HCT116 (cell line): ENCODE measurements around the gene LIPA. TPM values are rescaled to one million over a fixed set of nuclear protein-coding genes. Genes with fewer than 3 reads are reported as not detected.

Experiments
- ATAC-seq: fragments of 200-7000 bp; cut with Tn5 transposase; 2 replicates; pipeline ENCODE4 v1.9.1; 2020; ENCODE audit warnings: mild to moderate bottlenecking, moderate library complexity
- BruUV-seq: library from RNA; stranded (reverse); fragments of 400-500 nt; replicated peaks from 2 replicates; lab custom pipeline; 2021; lab: Mats Ljungman, UMichigan
- CTCF ChIA-PET: fragments of 300-600 bp; sonication (Branson Sonifier 250); formaldehyde crosslinking; loops from one replicate; lab custom pipeline; 2021; ENCODE audit warnings: antibody characterized with exemption; lab: Charles Lee
- POLR2A ChIA-PET: fragments of 300-600, 350-600 bp; sonication (Branson Sonifier 250); formaldehyde crosslinking; loops from one replicate; lab custom pipeline; 2021; ENCODE audit warnings: antibody characterized with exemption; lab: Charles Lee
- RAD21 ChIA-PET, 2 experiments: fragments of 300-600 bp; sonication (Branson Sonifier 250); formaldehyde crosslinking; loops; one replicate each; lab custom pipeline; 2023; ENCODE audit warnings: low total read pairs in 2 of 2; ENCODE audit not compliant: uncharacterized antibody in 2 of 2, unreplicated experiment in 2 of 2, low non-redundant PET in 1 of 2; lab: Charles Lee
- DNase-seq: peaks from one replicate; pipeline ENCODE4 v3.0.0-alpha.2; 2010; ENCODE audit warnings: low read depth, low spot score
- H2AFZ ChIP-seq: fragments of 200-600 bp; shearing (Covaris generic), sonication (generic); 2 replicates; pipeline ENCODE4 v1.6.1; 2017; ENCODE audit warnings: low read depth, mixed run types, mixed read lengths, antibody characterized with exemption, low read length; ENCODE audit not compliant: poor library complexity, severe bottlenecking
- H3K27ac ChIP-seq: 2 replicates; pipeline ENCODE4 v1.5.1; 2012; ENCODE audit warnings: low read depth, low read length
- H3K27me3 ChIP-seq: fragments of 200-600 bp; sonication (generic); 2 replicates; pipeline ENCODE4 v1.6.1; 2016; ENCODE audit warnings: mixed run types, low read length, mixed read lengths; ENCODE audit not compliant: insufficient read depth
- H3K36me3 ChIP-seq, 2 experiments: fragments of 200-500 bp in 1 of 2; fragments of 200-600 bp in 1 of 2; sonication (Bioruptor generic) in 1 of 2; sonication (generic) in 1 of 2; 2 replicates each; pipeline versions ENCODE4 v1.5.1 to v1.6.1; 2014 to 2016; ENCODE audit warnings: low read length in 2 of 2, inconsistent platforms in 1 of 2, mixed read lengths in 1 of 2, mixed run types in 1 of 2; ENCODE audit not compliant: insufficient read depth in 2 of 2, control insufficient read depth in 1 of 2
- H3K4me1 ChIP-seq, 2 experiments: fragments of 200-600 bp in 1 of 2; sonication (generic) in 1 of 2; 2 replicates each; pipeline versions ENCODE4 v1.5.1 to v1.6.1; 2012 to 2017; ENCODE audit warnings: low read length in 2 of 2, inconsistent platforms in 1 of 2, mild to moderate bottlenecking in 1 of 2, mixed read lengths in 1 of 2, mixed run types in 1 of 2, moderate library complexity in 1 of 2; ENCODE audit not compliant: insufficient read depth in 2 of 2, control insufficient read depth in 1 of 2
- H3K4me2 ChIP-seq: fragments of 200-600 bp; sonication (generic); 2 replicates; pipeline ENCODE4 v1.6.1; 2017; ENCODE audit warnings: mixed run types, low read length, mixed read lengths
- H3K4me3 ChIP-seq, 2 experiments: fragments of 200-600 bp in 1 of 2; sonication (generic) in 1 of 2; replicated peaks in 1 of 2; 2 replicates each; pipeline ENCODE4 v1.5.1; 2011 to 2016; ENCODE audit warnings: low read length in 2 of 2, control low read depth in 1 of 2, low read depth in 1 of 2, mild to moderate bottlenecking in 1 of 2, mixed read lengths in 1 of 2, mixed run types in 1 of 2
- H3K79me2 ChIP-seq: fragments of 200-600 bp; sonication (generic); 2 replicates; pipeline ENCODE4 v1.6.1; 2017; ENCODE audit warnings: mild to moderate bottlenecking, mixed run types, low read length, moderate library complexity, mixed read lengths; ENCODE audit not compliant: insufficient read depth
- H3K9ac ChIP-seq: fragments of 200-600 bp; sonication (generic); 2 replicates; pipeline ENCODE4 v1.6.1; 2016; ENCODE audit warnings: low read length, mixed read lengths
- H3K9me2 ChIP-seq: fragments of 200-600 bp; sonication (generic), shearing (Covaris generic); 2 replicates; pipeline ENCODE4 v1.6.1; 2017; ENCODE audit warnings: mixed run types, mild to moderate bottlenecking, moderate library complexity; ENCODE audit not compliant: insufficient read depth
- H3K9me3 ChIP-seq, 2 experiments: fragments of 200-500 bp in 1 of 2; fragments of 200-600 bp in 1 of 2; sonication (Bioruptor generic) in 1 of 2; sonication (generic) in 1 of 2; 2 replicates each; pipeline ENCODE4 v1.6.1; 2014 to 2017; ENCODE audit warnings: low read length in 2 of 2, mixed read lengths in 2 of 2, inconsistent platforms in 1 of 2, low read depth in 1 of 2, mild to moderate bottlenecking in 1 of 2, mixed run types in 1 of 2, moderate library complexity in 1 of 2; ENCODE audit not compliant: control insufficient read depth in 1 of 2, insufficient read depth in 1 of 2
- H4K20me1 ChIP-seq: fragments of 200-600 bp; sonication (generic), shearing (Covaris generic); 2 replicates; pipeline ENCODE4 v1.6.1; 2017; ENCODE audit warnings: mixed run types, mild to moderate bottlenecking, moderate library complexity; ENCODE audit not compliant: insufficient read depth
- CBX3 ChIP-seq: IDR thresholded peaks from 2 replicates; pipeline ENCODE4 v1.6.1; 2012; ENCODE audit warnings: low read depth
- CEBPB ChIP-seq: IDR thresholded peaks from 2 replicates; pipeline ENCODE4 v1.6.1; 2012; ENCODE audit warnings: low read depth
- ELF1 ChIP-seq: IDR thresholded peaks from 2 replicates; pipeline ENCODE4 v1.6.1; 2012; ENCODE audit warnings: low read depth, borderline replicate concordance
- EZH2 ChIP-seq: fragments of 200-600 bp; sonication (generic); IDR thresholded peaks from 2 replicates; pipeline ENCODE4 v1.6.1; 2017; ENCODE audit warnings: antibody characterized with exemption, mixed run types
- EZH2phosphoT487 ChIP-seq: fragments of 200-600 bp; IDR thresholded peaks from 2 replicates; pipeline ENCODE4 v1.6.1; 2018; ENCODE audit warnings: antibody characterized with exemption, borderline replicate concordance
- JUND ChIP-seq: IDR thresholded peaks from 2 replicates; pipeline ENCODE4 v1.6.1; 2012
- MAX ChIP-seq: IDR thresholded peaks from 2 replicates; pipeline ENCODE4 v1.6.1; 2012
- RAD21 ChIP-seq: IDR thresholded peaks from 2 replicates; pipeline ENCODE4 v1.6.1; 2012; ENCODE audit warnings: low read depth, mild to moderate bottlenecking
- REST ChIP-seq: IDR thresholded peaks from 2 replicates; pipeline ENCODE4 v1.6.1; 2012; ENCODE audit warnings: low read depth
- YY1 ChIP-seq: IDR thresholded peaks from 2 replicates; pipeline ENCODE4 v1.6.1; 2011; ENCODE audit warnings: low read length, low read depth, moderate library complexity, mild to moderate bottlenecking; ENCODE audit not compliant: insufficient replicate concordance; ENCODE audit errors: extremely low read depth
- ZBTB33 ChIP-seq: IDR thresholded peaks from 2 replicates; pipeline ENCODE4 v1.6.1; 2011; ENCODE audit warnings: mild to moderate bottlenecking, low read length, moderate library complexity; ENCODE audit not compliant: insufficient replicate concordance; ENCODE audit errors: extremely low read depth
- ZNF274 ChIP-seq: fragments of 200-500 bp; sonication (Bioruptor generic); IDR thresholded peaks from 2 replicates; pipeline ENCODE4 v1.6.1; 2014; ENCODE audit warnings: mild to moderate bottlenecking, low read depth, low read length, inconsistent platforms
- intact Hi-C: fragments of 100-400 bp; cut with micrococcal nuclease; formaldehyde crosslinking; loops from 2 replicates; pipeline ENCODE4 v1.10.0; 2022
- total RNA-seq: library from RNA; stranded (reverse); gene quantifications from one replicate; pipeline ENCODE4 v1.2.1, GENCODE V29; 2021; ENCODE audit not compliant: unreplicated experiment

The LIPA gene
- total RNA-seq, 1 experiment from 2014 or later = 27.1 TPM

GRCh38 chr10:89251409-89252224 lies at the start of gene LIPA (continued):
- no peak for TF ChIP-seq ZBTB33
- no peak for TF ChIP-seq EZH2
- no peak for TF ChIP-seq YY1
- TF ChIP-seq CEBPB = no peak

- Histone ChIP-seq H3K9me3 (no peaks in the 10 kb centered on the region), H3K27ac (no peak overlapping the region), H3K4me1 (peaks cover 0 to 17% of the 10 kb centered on the region in 2 experiments; a peak in 2 of 4 replicates), H3K9ac (peak overlapping the region; percentile 56), H3K9me2 (no peaks in the 10 kb centered on the region), H3K36me3 (no peaks in the 10 kb centered on the region), H3K4me3 (peak overlapping the region; percentile 47 to 58), H3K4me2 (peak overlapping the region; percentile 88), H3K79me2 (no peaks in the 10 kb centered on the region), H4K20me1 (no peaks in the 10 kb centered on the region), H3K27me3 (no peaks in the 10 kb centered on the region), H2AFZ (peak overlapping the region; percentile 92)
- intact Hi-C loops = no loop called here
- RAD21 ChIA-PET = interaction anchor here in 1 of 2 experiments (0.6 kb wide), 1 partner anchor 68 kb away, joined by 3 read pairs; no protein-coding TSS in a partner anchor
- POLR2A ChIA-PET = no interaction called here
- no TSS peak for BruUV-seq
- DNase-seq (no peak), ATAC-seq (peak; percentile 50)
- CTCF ChIA-PET = no interaction called here
- no peak for TF ChIP-seq ZNF274
- no peak for TF ChIP-seq REST
- TF ChIP-seq RAD21 = no peak
- no peak for TF ChIP-seq MAX
- no peak for TF ChIP-seq CBX3
- no peak for TF ChIP-seq JUND
- no peak for TF ChIP-seq CEBPB
- no peak for TF ChIP-seq YY1
- TF ChIP-seq ELF1 = no peak
- no peak for TF ChIP-seq EZH2phosphoT487
Observed at GRCh38 chr10:89301232-89301631, 49.7 kb upstream of the LIPA start.
